ENCODE data around the gene LY6G6D. TPM values are rescaled to one million over a fixed set of nuclear protein-coding genes. Genes with fewer than 3 reads are reported as not detected.

LY6G6D gene
- total and polyA plus RNA-seq, 5 donors from 2014 or later: not detected

DNA sequence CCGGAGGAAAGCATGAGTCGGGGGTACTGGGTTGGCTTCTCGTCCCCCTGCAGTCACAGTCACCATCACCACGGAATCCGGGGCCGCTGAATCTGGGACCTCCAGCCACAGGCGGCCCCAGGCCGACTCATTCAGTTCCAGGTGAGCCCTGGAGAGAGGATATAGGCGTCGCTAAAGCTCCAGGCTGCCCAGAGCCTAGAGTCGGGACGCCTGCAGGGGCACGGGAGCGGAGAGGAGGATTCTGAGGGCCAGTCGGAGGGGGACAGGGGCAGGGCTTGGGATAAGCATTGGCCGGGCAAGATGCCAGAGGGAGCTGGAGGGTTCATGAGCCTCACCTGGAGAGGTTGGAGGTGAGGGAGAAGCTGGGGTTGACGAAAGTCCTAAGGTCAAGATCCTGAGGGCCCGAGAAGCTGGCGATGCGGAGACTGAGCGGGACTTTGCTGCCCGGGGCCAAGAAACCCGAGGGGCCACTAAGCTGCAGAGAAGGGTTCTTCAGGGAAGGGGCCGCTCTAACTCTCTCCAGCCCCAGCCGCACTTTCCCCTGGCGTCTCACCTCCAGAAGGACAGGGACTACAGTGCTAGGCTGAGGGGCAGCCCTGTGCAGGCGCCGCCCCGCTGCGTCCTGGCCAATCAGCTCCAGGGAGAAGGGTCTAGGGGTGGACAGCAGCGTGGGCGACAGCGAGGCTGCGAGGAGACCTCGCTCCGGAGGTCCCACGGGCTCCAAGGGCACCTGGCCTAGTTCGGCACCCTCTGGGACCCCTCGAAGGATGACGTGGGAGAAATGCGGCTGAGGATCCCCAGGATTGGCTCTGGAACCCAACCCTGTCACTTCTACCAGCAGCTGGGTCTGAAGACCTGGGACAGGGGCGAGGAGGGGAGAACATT is 51.0 kb downstream of the LY6G6D start:
- DNase-seq (no peak), ATAC-seq (ENCODE audit: low read depth in 2 of 2) (no peak)
- Mint-ChIP-seq H3K36me3 (peaks cover 4% of the 10 kb centered on the region), H3K4me3 (no peak overlapping the region), H3K4me1 (peaks cover 9 to 19% (median 12%) of the 10 kb centered on the region in 4 donors), H3K9me3 (peaks cover 0 to 1% (median 0%) of the 10 kb centered on the region in 7 donors), H3K27me3 (no peaks in the 10 kb centered on the region), H3K27ac (no peak overlapping the region)
- H3K9me3 ChIP-seq (ENCODE audit: control insufficient read depth in 2 of 2, low read length in 2 of 2): no peaks in the 10 kb centered on the region
- H3K27me3 ChIP-seq (ENCODE audit: control insufficient read depth, insufficient read depth, low read length): no peaks in the 10 kb centered on the region
- no peaks in the 10 kb centered on the region for H3K36me3 ChIP-seq (ENCODE audit: control insufficient read depth, insufficient read depth, low read length)
- peaks cover 8% of the 10 kb centered on the region for H3K4me1 ChIP-seq (ENCODE audit: control insufficient read depth, insufficient read depth, low read length, poor library complexity, severe bottlenecking)
- no peak overlapping the region for H3K27ac ChIP-seq (ENCODE audit: insufficient read depth, low read length, poor library complexity, severe bottlenecking)
- no peak overlapping the region for H3K4me3 ChIP-seq (ENCODE audit: low read depth, low read length)

DNA sequence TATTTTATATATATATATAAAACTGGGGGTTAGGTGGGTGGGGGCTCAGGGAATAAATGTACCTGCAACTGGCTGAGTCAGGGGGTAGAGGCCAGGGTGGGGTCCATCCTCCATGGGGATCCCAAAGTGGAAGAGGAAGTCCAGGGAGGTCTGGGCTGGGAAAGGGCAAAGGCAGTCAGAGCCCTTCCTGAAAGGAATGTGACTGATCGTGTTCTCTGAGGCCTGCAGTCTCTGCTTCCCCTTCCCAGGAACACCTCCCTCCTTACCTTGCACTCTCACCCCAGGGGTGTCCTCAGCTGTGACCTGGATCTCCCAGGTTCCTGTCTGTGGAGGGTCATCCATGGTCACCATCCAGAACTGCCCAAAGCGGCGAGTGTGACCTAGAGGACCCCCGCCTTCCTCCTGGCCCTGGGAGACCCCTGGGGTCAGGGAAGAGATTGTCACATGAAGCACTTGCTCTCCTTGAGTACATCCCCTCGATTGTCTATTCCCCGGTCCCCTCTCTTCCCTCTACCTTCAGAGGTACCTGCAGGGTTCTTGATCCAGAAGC is 52.0 kb downstream of the LY6G6D start:
- H3K36me3 ChIP-seq (ENCODE audit: control insufficient read depth, insufficient read depth, low read length): no peaks in the 10 kb centered on the region
- peak overlapping the region in 1 of 3 donors; percentile 23 for H3K27ac Mint-ChIP-seq
- no peak overlapping the region for H3K4me3 ChIP-seq (ENCODE audit: low read depth, low read length)
- H3K4me3 Mint-ChIP-seq: no peak overlapping the region
- no peaks in the 10 kb centered on the region for H3K9me3 ChIP-seq (ENCODE audit: control insufficient read depth in 2 of 2, low read length in 2 of 2)
- peaks cover 18% of the 10 kb centered on the region for H3K4me1 ChIP-seq (ENCODE audit: control insufficient read depth, insufficient read depth, low read length, poor library complexity, severe bottlenecking)
- ATAC-seq (ENCODE audit: low read depth in 2 of 2) (no peak), DNase-seq (no peak)
- no peaks in the 10 kb centered on the region for H3K27me3 ChIP-seq (ENCODE audit: control insufficient read depth, insufficient read depth, low read length)
- no peaks in the 10 kb centered on the region for H3K27me3 Mint-ChIP-seq
- peaks cover 12 to 26% (median 17%) of the 10 kb centered on the region in 4 donors for H3K4me1 Mint-ChIP-seq
- H3K27ac ChIP-seq (ENCODE audit: insufficient read depth, low read length, poor library complexity, severe bottlenecking): no peak overlapping the region
- peaks cover 0 to 1% (median 0%) of the 10 kb centered on the region in 7 donors for H3K9me3 Mint-ChIP-seq
- peaks cover 3% of the 10 kb centered on the region for H3K36me3 Mint-ChIP-seq

Other genes with a start within 250 kb of the LY6G6D start
Only the 30 nearest of the 41 such genes appear.
- gene LTA, start 143.1 kb upstream of the LY6G6D start, total RNA-seq: 15.6 TPM
- gene LTA, start 143.1 kb upstream of the LY6G6D start, polyA plus RNA-seq: 10 to 100 TPM; 12.8 to 20.0 (median 13.9) TPM
- gene TNF, start 139.8 kb upstream of the LY6G6D start, total RNA-seq: 21.8 TPM
- gene TNF, start 139.8 kb upstream of the LY6G6D start, polyA plus RNA-seq: 1 to 10 TPM in 3 of 4 donors, under 1 TPM in 1; 0.48 to 3.1 (median 2.2) TPM
- gene LTB, start 132.9 kb upstream of the LY6G6D start, total RNA-seq: 493 TPM
- 1,000 to 10,000 TPM; 1,104 to 1,480 (median 1,402) TPM for gene LTB, start 132.9 kb upstream of the LY6G6D start, polyA plus RNA-seq
- 12.9 TPM for gene LST1, start 129.1 kb upstream of the LY6G6D start, total RNA-seq
- gene LST1, start 129.1 kb upstream of the LY6G6D start, polyA plus RNA-seq: 10 to 100 TPM in 1 of 4 donors, 1 to 10 TPM in 3; 8.0 to 10.9 (median 8.7) TPM
- gene NCR3, start 122.3 kb upstream of the LY6G6D start, total RNA-seq: 8.6 TPM
- gene NCR3, start 122.3 kb upstream of the LY6G6D start, polyA plus RNA-seq: 10 to 100 TPM; 30.8 to 86.6 (median 39.2) TPM
- 9.9 TPM for gene AIF1, start 100.1 kb upstream of the LY6G6D start, total RNA-seq
- gene AIF1, start 100.1 kb upstream of the LY6G6D start, polyA plus RNA-seq: 10 to 100 TPM in 3 of 4 donors, 1 to 10 TPM in 1; 6.5 to 38.8 (median 19.3) TPM
- gene PRRC2A, start 94.6 kb upstream of the LY6G6D start, total RNA-seq: 214 TPM
- gene PRRC2A, start 94.6 kb upstream of the LY6G6D start, polyA plus RNA-seq: 1 to 10 TPM; 2.8 to 5.0 (median 3.2) TPM
- 213 TPM for gene BAG6, start 62.7 kb upstream of the LY6G6D start, total RNA-seq
- gene BAG6, start 62.7 kb upstream of the LY6G6D start, polyA plus RNA-seq: 10 to 100 TPM; 13.5 to 19.7 (median 18.0) TPM
- 1.7 TPM for gene APOM, start 59.5 kb upstream of the LY6G6D start, total RNA-seq
- gene APOM, start 59.5 kb upstream of the LY6G6D start, polyA plus RNA-seq: 1 to 10 TPM; 2.5 to 4.1 (median 2.8) TPM
- gene C6orf47, start 54.6 kb upstream of the LY6G6D start, total RNA-seq: 18.8 TPM
- gene C6orf47, start 54.6 kb upstream of the LY6G6D start, polyA plus RNA-seq: 10 to 100 TPM; 24.2 to 30.5 (median 27.1) TPM
- gene GPANK1, start 50.4 kb upstream of the LY6G6D start, total RNA-seq: 9.8 TPM
- gene GPANK1, start 50.4 kb upstream of the LY6G6D start, polyA plus RNA-seq: 10 to 100 TPM; 21.6 to 27.3 (median 25.2) TPM
- gene CSNK2B, start 49.3 kb upstream of the LY6G6D start, total RNA-seq: 141 TPM
- gene CSNK2B, start 49.3 kb upstream of the LY6G6D start, polyA plus RNA-seq: 100 to 1,000 TPM; 235 to 285 (median 261) TPM
- 38.8 TPM for gene LY6G5B, start 45.4 kb upstream of the LY6G6D start, total RNA-seq
- not detected for gene LY6G5B, start 45.4 kb upstream of the LY6G6D start, polyA plus RNA-seq
- gene LY6G5C, start 34.3 kb upstream of the LY6G6D start, total RNA-seq: 3.1 TPM
- 10 to 100 TPM in 3 of 4 donors, 1 to 10 TPM in 1; 7.4 to 19.9 (median 11.9) TPM for gene LY6G5C, start 34.3 kb upstream of the LY6G6D start, polyA plus RNA-seq
- gene ABHD16A, start 12.0 kb upstream of the LY6G6D start, total RNA-seq: 78.4 TPM
- 10 to 100 TPM; 33.4 to 43.2 (median 35.8) TPM for gene ABHD16A, start 12.0 kb upstream of the LY6G6D start, polyA plus RNA-seq
- 1.5 TPM for gene LY6G6F, start 8.5 kb upstream of the LY6G6D start, total RNA-seq
- not detected for gene LY6G6F, start 8.5 kb upstream of the LY6G6D start, polyA plus RNA-seq
- not detected for gene LY6G6C, start 6.4 kb downstream of the LY6G6D start, total RNA-seq
- gene LY6G6C, start 6.4 kb downstream of the LY6G6D start, polyA plus RNA-seq: not detected
- 10.8 TPM for gene MPIG6B, start 8.0 kb downstream of the LY6G6D start, total RNA-seq
- gene MPIG6B, start 8.0 kb downstream of the LY6G6D start, polyA plus RNA-seq: under 1 TPM in 1 of 4 donors, not detected in 3; 0.43 TPM
- 13.6 TPM for gene DDAH2, start 14.0 kb downstream of the LY6G6D start, total RNA-seq
- gene DDAH2, start 14.0 kb downstream of the LY6G6D start, polyA plus RNA-seq: 10 to 100 TPM; 16.0 to 19.8 (median 17.7) TPM
- 192 TPM for gene CLIC1, start 21.2 kb downstream of the LY6G6D start, total RNA-seq
- gene CLIC1, start 21.2 kb downstream of the LY6G6D start, polyA plus RNA-seq: 100 to 1,000 TPM; 481 to 771 (median 621) TPM
- 17.4 TPM for gene MSH5, start 24.7 kb downstream of the LY6G6D start, total RNA-seq
- 1 to 10 TPM; 1.2 to 3.3 (median 1.3) TPM for gene MSH5, start 24.7 kb downstream of the LY6G6D start, polyA plus RNA-seq
- gene SAPCD1, start 47.3 kb downstream of the LY6G6D start, total RNA-seq: 2.3 TPM
- gene SAPCD1, start 47.3 kb downstream of the LY6G6D start, polyA plus RNA-seq: not detected
- gene VWA7, start 62.0 kb downstream of the LY6G6D start, total RNA-seq: 6.8 TPM
- 1 to 10 TPM in 3 of 4 donors, under 1 TPM in 1; 0.91 to 1.2 (median 1.2) TPM for gene VWA7, start 62.0 kb downstream of the LY6G6D start, polyA plus RNA-seq
- 63.4 TPM for gene VARS1, start 80.4 kb downstream of the LY6G6D start, total RNA-seq
- 10 to 100 TPM; 27.1 to 45.1 (median 29.9) TPM for gene VARS1, start 80.4 kb downstream of the LY6G6D start, polyA plus RNA-seq
- 29.3 TPM for gene LSM2, start 91.6 kb downstream of the LY6G6D start, total RNA-seq
- gene LSM2, start 91.6 kb downstream of the LY6G6D start, polyA plus RNA-seq: 100 to 1,000 TPM in 1 of 4 donors, 10 to 100 TPM in 3; 80.0 to 122 (median 87.5) TPM
- gene HSPA1L, start 99.9 kb downstream of the LY6G6D start, total RNA-seq: 5.5 TPM
- gene HSPA1L, start 99.9 kb downstream of the LY6G6D start, polyA plus RNA-seq: 1 to 10 TPM; 2.2 to 4.2 (median 3.5) TPM
- gene HSPA1A, start 100.2 kb downstream of the LY6G6D start, total RNA-seq: 30.6 TPM
- gene HSPA1A, start 100.2 kb downstream of the LY6G6D start, polyA plus RNA-seq: 10 to 100 TPM; 65.7 to 93.0 (median 80.5) TPM
- gene HSPA1B, start 112.4 kb downstream of the LY6G6D start, total RNA-seq: 27.3 TPM
- 1 to 10 TPM; 2.3 to 6.8 (median 3.0) TPM for gene HSPA1B, start 112.4 kb downstream of the LY6G6D start, polyA plus RNA-seq
- 29.1 TPM for gene NEU1, start 147.5 kb downstream of the LY6G6D start, total RNA-seq
- 10 to 100 TPM; 26.4 to 32.4 (median 29.7) TPM for gene NEU1, start 147.5 kb downstream of the LY6G6D start, polyA plus RNA-seq
- 1.0 TPM for gene SLC44A4, start 163.6 kb downstream of the LY6G6D start, total RNA-seq
- not detected for gene SLC44A4, start 163.6 kb downstream of the LY6G6D start, polyA plus RNA-seq

All from CD4-positive, CD25-positive, alpha-beta regulatory T cell (primary cell).